NB4 (cell line): ENCODE measurements around the gene PLCB4.

Source experiments
- MYC ChIP-seq: IDR thresholded peaks from 2 replicates; pipeline ENCODE4 v1.6.1; 2011; ENCODE audit warnings: low read depth, low read length
- POLR2A ChIP-seq: IDR thresholded peaks from 2 replicates; pipeline ENCODE4 v1.6.1; 2011; ENCODE audit warnings: mild to moderate bottlenecking; ENCODE audit not compliant: insufficient read length; ENCODE audit errors: extremely low read depth
- TF ChIP-seq, protein P1 (sequence below): IDR thresholded peaks from one replicate; pipeline ENCODE4 v1.5.1; 2012; ENCODE audit warnings: low read depth, low read length
- TF ChIP-seq, protein P2 (sequence below): IDR thresholded peaks from 2 replicates; pipeline ENCODE4 v1.6.1; 2011; ENCODE audit warnings: low read depth, low read length

DNA sequence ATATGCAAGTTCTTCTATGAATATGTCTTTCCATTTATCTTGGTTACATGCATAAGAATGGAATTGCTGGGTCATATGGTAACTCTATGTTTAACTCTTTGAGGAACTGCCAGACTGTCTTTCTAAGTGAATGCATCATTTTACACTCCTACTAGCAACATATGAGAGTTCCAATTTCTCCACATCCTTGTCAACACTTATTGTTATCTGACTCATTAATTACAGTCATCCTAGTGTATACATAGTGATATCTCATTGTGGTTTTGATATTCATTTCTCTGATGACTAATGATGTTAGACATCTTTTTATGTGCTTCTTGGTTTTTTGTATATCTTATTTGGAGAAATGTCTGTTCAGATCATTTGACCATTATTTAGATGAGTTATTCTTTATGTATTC lies 348.8 kb downstream of the PLCB4 start:
- TF ChIP-seq, protein P1, sequence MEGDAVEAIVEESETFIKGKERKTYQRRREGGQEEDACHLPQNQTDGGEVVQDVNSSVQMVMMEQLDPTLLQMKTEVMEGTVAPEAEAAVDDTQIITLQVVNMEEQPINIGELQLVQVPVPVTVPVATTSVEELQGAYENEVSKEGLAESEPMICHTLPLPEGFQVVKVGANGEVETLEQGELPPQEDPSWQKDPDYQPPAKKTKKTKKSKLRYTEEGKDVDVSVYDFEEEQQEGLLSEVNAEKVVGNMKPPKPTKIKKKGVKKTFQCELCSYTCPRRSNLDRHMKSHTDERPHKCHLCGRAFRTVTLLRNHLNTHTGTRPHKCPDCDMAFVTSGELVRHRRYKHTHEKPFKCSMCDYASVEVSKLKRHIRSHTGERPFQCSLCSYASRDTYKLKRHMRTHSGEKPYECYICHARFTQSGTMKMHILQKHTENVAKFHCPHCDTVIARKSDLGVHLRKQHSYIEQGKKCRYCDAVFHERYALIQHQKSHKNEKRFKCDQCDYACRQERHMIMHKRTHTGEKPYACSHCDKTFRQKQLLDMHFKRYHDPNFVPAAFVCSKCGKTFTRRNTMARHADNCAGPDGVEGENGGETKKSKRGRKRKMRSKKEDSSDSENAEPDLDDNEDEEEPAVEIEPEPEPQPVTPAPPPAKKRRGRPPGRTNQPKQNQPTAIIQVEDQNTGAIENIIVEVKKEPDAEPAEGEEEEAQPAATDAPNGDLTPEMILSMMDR, result no peak
- TF ChIP-seq, protein P2, sequence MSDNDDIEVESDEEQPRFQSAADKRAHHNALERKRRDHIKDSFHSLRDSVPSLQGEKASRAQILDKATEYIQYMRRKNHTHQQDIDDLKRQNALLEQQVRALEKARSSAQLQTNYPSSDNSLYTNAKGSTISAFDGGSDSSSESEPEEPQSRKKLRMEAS, result no peak
- TF ChIP-seq POLR2A (no peak), MYC (no peak)
